Urinary bladder (tissue), 4 donors: ENCODE results near the gene MANF. TPM values are rescaled to one million over a fixed set of nuclear protein-coding genes. Genes with fewer than 3 reads are reported as not detected.
"Not testable (repeated sequence)": the region's sequence is repeated elsewhere in the genome, so short reads cannot be mapped to it uniquely, and the experiment has no call there.

ENCODE experiments used
- DNase-seq: peaks from one replicate; pipeline ENCODE4 v3.0.0-alpha.2; 2015; ENCODE audit errors: extremely low spot score
- H3K27ac ChIP-seq: one replicate; pipeline ENCODE4 v1.5.1; 2013; ENCODE audit warnings: low read depth, mild to moderate bottlenecking, moderate library complexity
- H3K36me3 ChIP-seq: one replicate; pipeline ENCODE4 v1.6.1; 2013; ENCODE audit warnings: mild to moderate bottlenecking, moderate library complexity; ENCODE audit not compliant: insufficient read depth
- H3K4me1 ChIP-seq: one replicate; pipeline ENCODE4 v1.6.1; 2013; ENCODE audit warnings: mild to moderate bottlenecking, moderate library complexity; ENCODE audit not compliant: insufficient read depth
- H3K4me3 ChIP-seq: one replicate; pipeline ENCODE4 v1.5.1; 2013; ENCODE audit warnings: low read depth, low read length
- WGBS: extraction: QIAGEN DNeasy Blood & Tissue Kit; methylation state at CpG from one replicate; pipeline ENCODE4 v1.1.7; 2013; 5-methylcytosine and 5-hydroxymethylcytosine counted together
- polyA plus RNA-seq: library from polyadenylated mRNA; stranded (reverse); fragments of 200-250 nt; gene quantifications from one replicate; pipeline ENCODE4 v1.2.3, GENCODE V29; 2013
- total RNA-seq: library from RNA; depleted of rRNA; stranded (reverse); fragments of >200 nt; gene quantifications from one replicate; pipeline ENCODE4 v1.2.3, GENCODE V29; 2014
- donor health status: healthy with polysubstance abuse.
- donor health status: healthy.

The MANF gene
- total and polyA plus RNA-seq, 2 donors: 34.7 to 44.2 TPM

DNA sequence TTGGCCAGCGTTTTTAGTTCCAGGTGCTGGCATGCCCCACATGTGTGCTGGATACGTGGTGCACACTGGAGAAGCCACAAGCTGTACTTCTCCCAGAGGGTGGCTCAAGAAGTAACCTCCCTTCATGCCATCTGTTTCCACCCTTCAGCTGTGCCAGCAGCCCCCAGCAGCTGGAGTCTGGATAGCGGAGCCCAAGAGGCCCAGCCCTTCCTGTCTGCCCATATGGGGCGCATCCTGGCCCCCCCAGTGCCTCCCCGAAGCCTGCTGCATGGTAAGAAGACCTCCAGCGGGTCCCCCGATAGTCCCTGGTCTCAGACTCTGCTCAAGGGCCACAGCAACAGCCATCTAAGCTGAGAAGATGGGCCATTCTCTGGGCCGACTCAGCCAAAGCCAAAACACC lies 5.8 kb upstream of the MANF start:
- Histone ChIP-seq H3K4me3 (no peak overlapping the region), H3K27ac (no peak overlapping the region), H3K4me1 (no peaks in the 10 kb centered on the region), H3K36me3 (no peaks in the 10 kb centered on the region)
- no peak for DNase-seq
- 66% methylated on average over 8 of the region's 8 CpGs for WGBS

DNA sequence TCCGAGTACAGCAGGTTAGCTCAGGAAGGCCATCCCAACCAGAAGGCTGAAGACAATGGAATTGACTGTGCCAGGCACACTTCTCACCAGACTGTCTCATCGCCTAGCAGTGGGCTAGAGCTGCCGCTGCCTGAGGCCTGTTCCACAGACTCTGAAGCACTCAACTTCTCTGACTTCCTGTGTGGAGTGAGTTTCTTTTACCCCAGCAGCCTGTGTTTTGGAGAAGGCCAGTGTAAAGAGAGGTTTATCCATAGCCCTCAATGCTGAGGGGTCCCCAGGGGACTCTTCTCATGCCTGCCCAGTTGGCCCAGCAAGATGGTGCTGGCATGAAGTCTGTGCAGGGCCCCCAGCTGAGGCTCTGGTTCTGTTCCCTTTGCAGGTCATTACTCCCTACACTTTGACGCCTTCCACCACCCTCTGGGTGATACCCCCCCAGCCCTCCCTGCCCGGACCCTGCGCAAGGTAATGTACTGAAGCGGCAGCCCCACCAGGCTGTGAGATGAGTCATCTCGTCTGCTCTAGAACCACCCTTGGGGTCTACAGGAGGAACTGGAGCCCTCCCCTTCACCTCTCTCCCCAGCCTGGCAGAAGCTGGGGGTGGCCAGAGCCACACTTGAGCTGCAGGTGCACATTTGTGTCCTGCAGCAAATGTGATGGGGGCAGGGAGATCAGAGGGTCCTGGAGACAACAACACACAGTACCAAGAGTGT lies 5.2 kb upstream of the MANF start:
- DNase-seq: no peak
- no peaks in the 10 kb centered on the region for H3K36me3 ChIP-seq
- no peak overlapping the region for H3K27ac ChIP-seq
- H3K4me3 ChIP-seq: no peak overlapping the region
- no peaks in the 10 kb centered on the region for H3K4me1 ChIP-seq
- WGBS: 85% methylated on average over 8 of the region's 8 CpGs

DNA sequence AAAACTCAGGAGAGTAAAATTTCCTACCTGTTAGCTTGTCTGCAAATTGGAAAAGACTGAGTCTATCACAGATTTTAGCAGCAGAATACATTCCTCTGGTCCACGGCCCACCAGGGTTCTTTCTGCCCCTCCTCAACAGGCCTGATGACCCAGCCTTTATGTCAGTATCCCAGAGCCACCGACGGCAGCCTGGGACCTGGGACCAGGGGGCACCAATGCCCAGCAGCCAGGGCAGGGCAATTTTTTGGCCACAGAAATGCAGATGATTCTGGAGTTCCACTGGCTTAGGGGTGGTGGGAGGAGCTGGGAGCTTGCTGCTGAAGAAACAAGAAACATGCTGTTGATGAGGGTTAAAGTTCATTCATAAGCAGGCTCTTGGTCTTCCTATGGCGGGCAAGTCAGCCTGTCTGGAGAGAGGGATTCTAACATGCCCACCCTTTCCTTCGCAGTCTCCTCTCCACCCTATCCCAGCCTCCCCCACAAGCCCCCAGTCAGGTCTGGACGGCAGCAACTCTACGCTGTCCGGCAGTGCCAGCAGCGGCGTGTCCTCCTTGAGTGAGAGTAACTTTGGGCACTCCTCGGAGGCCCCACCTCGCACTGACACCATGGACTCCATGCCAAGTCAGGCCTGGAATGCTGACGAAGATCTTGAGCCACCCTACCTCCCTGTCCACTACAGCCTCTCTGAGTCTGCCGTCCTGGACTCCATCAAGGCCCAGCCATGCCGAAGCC lies 4.3 kb upstream of the MANF start:
- H3K36me3 ChIP-seq: no peaks in the 10 kb centered on the region
- DNase-seq: no peak
- H3K27ac ChIP-seq: no peak overlapping the region
- 85% methylated on average over 15 of the region's 15 CpGs for WGBS
- no peak overlapping the region for H3K4me3 ChIP-seq
- H3K4me1 ChIP-seq: no peaks in the 10 kb centered on the region

DNA sequence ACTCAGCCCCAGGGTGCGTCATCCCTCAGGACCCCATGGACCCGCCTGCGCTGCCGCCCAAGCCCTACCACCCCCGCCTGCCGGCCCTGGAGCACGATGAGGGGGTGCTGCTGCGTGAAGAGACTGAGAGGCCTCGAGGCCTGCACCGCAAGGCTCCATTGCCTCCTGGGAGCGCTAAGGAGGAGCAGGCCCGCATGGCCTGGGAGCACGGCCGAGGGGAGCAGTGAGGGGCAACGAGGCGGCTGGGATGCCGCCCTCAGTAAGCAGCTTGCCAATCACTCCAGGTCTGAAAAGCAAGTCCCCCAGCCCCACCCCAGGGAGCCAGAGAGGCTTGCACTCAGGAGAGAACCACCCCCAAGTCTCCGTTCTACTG lies 3.8 kb upstream of the MANF start:
- H3K4me1 ChIP-seq: no peaks in the 10 kb centered on the region
- 92% methylated on average over 18 of the region's 18 CpGs for WGBS
- H3K36me3 ChIP-seq: no peaks in the 10 kb centered on the region
- H3K4me3 ChIP-seq: no peak overlapping the region
- DNase-seq: no peak
- no peak overlapping the region for H3K27ac ChIP-seq

DNA sequence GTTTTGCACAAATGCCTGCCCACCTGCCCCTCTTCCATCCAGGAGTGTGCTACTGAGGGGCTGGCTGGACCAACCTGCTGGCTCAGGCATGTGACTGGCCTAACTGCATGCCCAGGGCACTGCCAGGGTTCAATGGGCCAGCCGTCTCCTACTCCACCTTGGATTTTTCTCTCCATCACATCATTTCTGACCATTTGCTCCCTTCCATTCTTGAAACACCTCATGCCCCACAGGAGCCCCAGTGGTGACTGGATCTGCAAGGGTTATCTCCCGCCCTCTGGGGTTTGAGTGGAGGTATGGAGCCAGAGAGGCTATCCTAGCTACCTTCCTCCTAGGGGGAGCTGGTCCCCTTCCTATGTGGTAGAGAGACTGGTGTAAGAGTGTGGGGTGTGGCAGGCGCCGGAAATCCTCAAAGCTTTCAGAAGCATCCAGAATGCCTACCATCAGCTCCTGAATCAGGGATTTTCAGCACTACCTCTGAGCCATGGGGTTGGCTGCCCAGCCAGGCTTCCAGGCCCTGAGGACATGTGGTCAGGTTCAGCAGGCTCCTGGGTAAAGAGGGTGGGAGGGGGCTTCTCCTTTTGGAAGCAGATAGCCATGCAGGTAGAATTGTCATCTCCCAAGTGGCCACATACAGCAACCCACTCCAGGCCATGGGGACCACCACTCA lies 2.9 kb upstream of the MANF start:
- DNase-seq: no peak
- H3K4me1 ChIP-seq: no peaks in the 10 kb centered on the region
- WGBS: 88% methylated on average over 4 of the region's 4 CpGs
- H3K27ac ChIP-seq: no peak overlapping the region
- H3K4me3 ChIP-seq: no peak overlapping the region
- H3K36me3 ChIP-seq: no peaks in the 10 kb centered on the region

DNA sequence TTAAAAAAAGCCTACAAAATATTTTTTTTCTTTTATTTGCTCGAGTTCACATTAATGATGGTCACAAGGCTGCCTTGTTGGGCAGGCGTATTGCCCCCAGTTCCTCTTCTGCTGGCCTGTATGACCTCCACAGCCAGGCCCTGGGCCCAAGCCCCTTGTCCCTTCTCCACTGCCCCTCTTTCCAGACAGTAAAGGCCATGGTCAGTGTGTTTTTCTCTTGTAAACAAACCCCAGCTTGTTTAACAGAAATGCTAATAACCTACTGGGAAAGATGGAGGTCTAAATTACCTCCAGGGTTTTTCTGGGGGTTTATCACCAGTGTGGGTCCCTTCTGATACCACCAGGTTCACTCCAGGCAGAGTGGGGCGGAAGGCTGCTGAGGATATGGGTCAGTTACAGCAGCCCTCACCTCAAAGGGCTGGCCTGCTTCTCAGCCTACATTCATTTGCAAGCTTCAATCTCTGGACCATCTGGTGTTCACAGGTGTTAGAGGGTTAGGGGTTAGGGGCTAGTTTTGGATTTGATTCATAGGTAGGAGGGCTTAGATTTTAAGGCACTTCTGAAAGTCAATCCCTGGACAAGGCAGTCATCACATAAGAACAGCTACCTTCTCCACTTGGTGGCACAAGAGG lies 2.0 kb upstream of the MANF start:
- no peaks in the 10 kb centered on the region for H3K36me3 ChIP-seq
- no peaks in the 10 kb centered on the region for H3K4me1 ChIP-seq
- WGBS: 94% methylated on average over 3 of the region's 3 CpGs
- H3K4me3 ChIP-seq: no peak overlapping the region
- DNase-seq: no peak
- no peak overlapping the region for H3K27ac ChIP-seq

DNA sequence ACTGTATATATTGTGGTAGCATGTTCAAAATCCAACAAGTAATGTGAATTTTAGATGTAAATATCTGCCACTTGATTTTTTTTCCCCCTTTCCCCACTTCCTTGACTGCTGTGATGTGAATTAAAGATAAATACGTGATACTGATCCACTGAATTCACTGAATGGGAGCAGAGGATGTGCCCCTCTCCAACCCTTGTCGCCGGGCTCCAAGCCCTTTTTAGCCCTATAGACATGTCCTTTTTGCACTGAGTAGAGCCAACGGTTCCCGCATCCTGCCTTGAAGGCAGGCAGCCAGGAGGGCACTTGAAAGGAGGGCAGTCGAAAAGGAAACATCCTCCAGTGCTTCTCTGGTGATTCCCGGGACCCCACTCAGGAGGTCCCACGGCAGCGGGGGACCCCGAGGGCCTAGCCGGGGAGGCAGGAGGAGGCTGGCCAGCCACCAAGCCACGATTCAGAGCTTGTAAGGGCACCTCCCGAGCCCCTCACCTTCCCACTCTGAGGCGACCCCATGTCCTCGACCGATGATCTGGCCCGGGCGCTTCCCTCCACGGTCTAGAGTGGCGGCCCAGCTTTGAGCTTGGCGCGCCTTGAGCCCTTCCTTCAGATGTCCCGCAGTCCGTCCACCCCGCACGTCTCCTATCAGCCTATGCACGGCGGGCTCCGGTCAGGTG lies 901 bp upstream of the MANF start:
- H3K4me1 ChIP-seq: no peaks in the 10 kb centered on the region
- WGBS: under 1% methylated on average over 29 of the region's 29 CpGs
- DNase-seq: no peak

DNA sequence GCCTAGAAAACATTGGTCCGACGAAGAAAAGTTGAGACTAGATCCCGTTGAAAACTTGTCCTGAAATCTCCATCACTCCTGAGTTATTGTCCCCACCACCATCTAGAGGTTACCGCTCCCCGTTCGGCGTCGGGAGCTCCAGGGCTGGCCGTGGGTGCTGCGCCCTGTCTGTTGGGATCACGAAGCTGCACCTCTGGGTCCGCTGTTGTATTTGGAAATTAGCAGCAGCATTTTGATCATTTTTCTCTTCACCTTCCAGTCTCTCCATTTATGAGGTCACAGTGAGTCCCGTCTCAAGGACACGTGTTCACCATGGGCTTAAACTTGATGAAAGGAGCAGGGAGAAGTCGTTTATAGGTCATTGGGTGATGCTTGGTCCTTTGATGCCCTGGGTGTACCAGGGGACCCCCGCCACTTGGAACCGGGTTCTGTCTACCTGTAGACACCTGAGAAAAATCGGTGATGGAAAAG lies 565 bp downstream of the MANF start:
- H3K4me1 ChIP-seq: no peaks in the 10 kb centered on the region
- H3K36me3 ChIP-seq: no peaks in the 10 kb centered on the region
- peak overlapping the region; percentile 58 for H3K4me3 ChIP-seq
- peak overlapping the region; percentile 89 for H3K27ac ChIP-seq
- DNase-seq: no peak
- 4% methylated on average over 18 of the region's 18 CpGs for WGBS

More for the DNA sequence above, 901 bp upstream of the MANF start:
- H3K4me3 ChIP-seq: peak overlapping the region; percentile 58
- H3K27ac ChIP-seq: peak overlapping the region; percentile 87
- H3K36me3 ChIP-seq: no peaks in the 10 kb centered on the region

DNA sequence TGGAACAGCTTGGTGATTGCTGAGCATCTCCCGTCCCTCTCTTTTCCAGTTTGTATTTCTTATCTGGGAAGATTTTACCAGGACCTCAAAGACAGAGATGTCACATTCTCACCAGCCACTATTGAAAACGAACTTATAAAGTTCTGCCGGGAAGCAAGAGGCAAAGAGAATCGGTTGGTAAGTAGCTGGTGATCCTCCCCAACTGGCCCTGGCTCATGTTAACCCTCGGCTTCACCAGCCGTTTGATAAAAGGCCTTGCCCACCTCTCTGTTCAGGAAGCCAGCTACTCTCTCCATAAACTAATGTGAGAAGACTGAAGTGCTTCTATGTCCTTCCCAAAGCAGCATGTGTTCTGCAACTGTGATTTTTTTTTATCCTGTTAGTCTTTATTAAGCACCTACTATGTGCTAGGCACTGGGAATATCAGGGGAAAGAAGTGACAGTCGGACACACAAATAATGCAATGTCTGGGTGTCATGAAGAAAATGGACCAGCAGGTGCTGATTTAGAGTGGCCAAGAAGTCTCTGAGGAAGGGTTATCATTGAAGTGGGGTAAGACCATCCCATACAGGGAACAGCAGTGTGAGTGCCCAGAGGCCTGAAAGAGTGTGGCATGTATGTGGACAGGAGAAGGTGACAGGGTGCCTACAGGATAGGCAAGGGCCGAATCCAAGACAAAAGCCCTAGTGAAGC lies 1.2 kb downstream of the MANF start:
- no peak for DNase-seq
- Histone ChIP-seq H3K4me3 (no peak overlapping the region), H3K36me3 (no peaks in the 10 kb centered on the region), H3K27ac (no peak overlapping the region), H3K4me1 (no peaks in the 10 kb centered on the region)
- 32% methylated on average over 8 of the region's 8 CpGs for WGBS

DNA sequence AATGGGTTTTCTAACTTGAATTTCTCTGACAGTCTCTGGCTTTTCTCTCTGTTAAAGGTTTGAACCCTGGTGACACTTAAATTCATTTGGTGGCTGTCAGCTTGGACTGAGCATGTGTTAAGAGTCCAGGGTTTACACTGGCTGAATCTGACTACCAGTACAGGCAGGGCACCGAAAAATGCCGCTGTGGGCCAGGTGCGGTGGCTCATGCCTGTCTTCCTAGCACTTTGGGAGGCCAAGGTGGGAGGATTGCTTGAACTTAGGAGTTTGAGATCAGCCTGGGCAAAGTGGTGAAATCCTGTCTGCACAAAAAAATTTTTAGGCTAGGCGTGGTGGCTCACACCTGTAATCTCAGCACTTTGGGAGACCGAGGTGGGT lies 1.8 kb downstream of the MANF start:
- DNase-seq: no peak
- Histone ChIP-seq H3K36me3 (no peaks in the 10 kb centered on the region), H3K4me3 (no peak overlapping the region), H3K27ac (no peak overlapping the region), H3K4me1 (no peaks in the 10 kb centered on the region)
- 90% methylated on average over 5 of the region's 5 CpGs for WGBS

DNA sequence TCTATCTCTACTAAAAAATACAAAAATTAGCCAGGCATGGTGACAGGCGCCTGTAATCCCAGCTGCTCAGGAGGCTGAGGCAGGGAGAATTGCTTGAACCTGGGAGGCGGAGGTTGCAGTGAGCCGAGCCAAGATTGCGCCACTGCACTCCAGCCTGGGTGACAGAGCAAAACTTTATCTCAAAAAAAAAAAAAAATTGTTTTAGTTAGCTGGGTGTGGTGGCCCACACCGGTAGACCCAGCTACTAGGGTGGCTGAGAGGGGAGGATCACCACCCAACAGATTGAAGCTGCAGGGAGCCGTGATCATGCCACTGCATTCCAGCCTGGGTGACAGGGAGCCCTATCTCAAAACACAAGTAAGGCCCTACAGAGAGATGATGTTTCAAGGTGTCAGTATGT lies 2.2 kb downstream of the MANF start:
- not testable (repeated sequence) for H3K27ac ChIP-seq, H3K4me3 ChIP-seq, H3K36me3 ChIP-seq, DNase-seq, H3K4me1 ChIP-seq
- 75% methylated on average over 6 of the region's 6 CpGs for WGBS

DNA sequence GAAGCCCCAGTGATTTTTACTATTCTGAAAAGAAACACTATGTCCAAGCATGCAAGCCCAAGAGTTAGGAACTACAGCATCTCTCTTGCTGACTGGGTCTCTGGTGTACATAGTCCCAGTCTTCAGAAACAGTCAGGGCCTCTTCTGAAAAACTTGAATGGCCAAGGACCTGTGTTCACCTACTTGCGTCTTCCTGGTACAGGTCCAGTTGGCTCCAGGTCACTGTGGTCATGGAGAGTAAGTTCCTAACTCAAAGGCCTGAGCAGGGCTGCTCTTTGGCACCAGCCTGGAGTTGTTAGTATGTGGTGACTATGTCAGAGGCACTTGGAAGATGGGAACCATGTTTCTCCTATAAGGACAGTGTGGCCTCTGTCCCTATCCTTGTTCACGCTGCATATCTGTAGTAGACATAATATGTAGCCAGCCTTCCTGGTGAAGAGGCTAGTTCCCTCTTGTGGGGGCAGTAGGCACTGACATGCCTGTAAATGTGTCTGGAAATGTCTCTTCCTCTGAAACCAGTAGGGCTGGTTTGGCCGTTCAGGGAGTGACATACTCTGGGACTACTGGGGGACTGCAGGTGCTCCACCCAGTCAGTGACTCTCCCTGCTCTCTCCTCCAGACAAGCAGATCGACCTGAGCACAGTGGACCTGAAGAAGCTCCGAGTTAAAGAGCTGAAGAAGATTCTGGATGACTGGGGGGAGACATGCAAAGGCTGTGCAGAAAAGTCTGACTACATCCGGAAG lies 3.4 kb downstream of the MANF start:
- DNase-seq: peak; percentile 66
- H3K4me3 ChIP-seq: no peak overlapping the region
- WGBS: 71% methylated on average over 6 of the region's 6 CpGs
- no peaks in the 10 kb centered on the region for H3K36me3 ChIP-seq
- no peak overlapping the region for H3K27ac ChIP-seq
- peaks cover 2% of the 10 kb centered on the region for H3K4me1 ChIP-seq
